GM12891 (cell line): Measurements from ENCODE around the gene SENP2.

Source experiments
- DNase-seq: peaks from one replicate; pipeline ENCODE4 v3.0.0; 2011; ENCODE audit warnings: low spot score; ENCODE audit not compliant: insufficient read length
- FAIRE-seq: peaks from 2 replicates; lab custom pipeline; 2011; peaks lifted over from hg19 to GRCh38; lab: Jason Lieb, UNC
- PAX5 ChIP-seq: IDR thresholded peaks from 2 replicates; pipeline ENCODE4 v1.6.1; 2011; ENCODE audit warnings: low read length, moderate library complexity, mild to moderate bottlenecking; ENCODE audit not compliant: insufficient read depth, severe bottlenecking
- POLR2A ChIP-seq: IDR thresholded peaks from 2 replicates; pipeline ENCODE4 v1.6.1; 2011; ENCODE audit warnings: low read depth, low read length, control low read depth
- POLR2AphosphoS5 ChIP-seq: IDR thresholded peaks from 2 replicates; pipeline ENCODE4 v1.6.1; 2011; ENCODE audit warnings: low read depth, low read length, control low read depth
- POU2F2 ChIP-seq: IDR thresholded peaks from 2 replicates; pipeline ENCODE4 v1.6.1; 2011; ENCODE audit warnings: low read depth, mild to moderate bottlenecking, control low read depth, low read length, moderate library complexity
- SPI1 ChIP-seq: IDR thresholded peaks from 2 replicates; pipeline ENCODE4 v1.6.1; 2011; ENCODE audit warnings: low read depth, low read length, control low read depth
- TAF1 ChIP-seq: IDR thresholded peaks from 2 replicates; pipeline ENCODE4 v1.6.1; 2011; ENCODE audit warnings: low read depth, low read length, control low read depth

Gene SENP2

GRCh38 chr3:185583925-185584324 lies 2.2 kb upstream of the SENP2 start:
- DNase-seq (no peak), FAIRE-seq (no peak)
- TF ChIP-seq POU2F2 (no peak), SPI1 (no peak), PAX5 (no peak), POLR2AphosphoS5 (no peak), TAF1 (no peak), POLR2A (no peak)

GRCh38 chr3:185584686-185585085 lies 1.4 kb upstream of the SENP2 start:
- TF ChIP-seq POLR2AphosphoS5 (no peak), POLR2A (no peak), POU2F2 (no peak), PAX5 (no peak), TAF1 (no peak), SPI1 (no peak)
- FAIRE-seq: no peak
- DNase-seq: no peak

- FAIRE-seq: no peak
- no peak for DNase-seq
- TF ChIP-seq PAX5 (no peak), TAF1 (no peak), POU2F2 (no peak)
Measured at GRCh38 chr3:185585518-185585858, 607 bp upstream of the SENP2 start.

- FAIRE-seq: no peak
- TF ChIP-seq TAF1 (no peak), POLR2AphosphoS5 (no peak), PAX5 (no peak), POLR2A (no peak), POU2F2 (no peak), SPI1 (no peak)
- DNase-seq: no peak
Measured at GRCh38 chr3:185586686-185587039, 568 bp downstream of the SENP2 start.

GRCh38 chr3:185594073-185594472 lies 8.0 kb downstream of the SENP2 start:
- FAIRE-seq (no peak), DNase-seq (no peak)
- TF ChIP-seq POLR2AphosphoS5: no peak
- TF ChIP-seq SPI1: no peak
- no peak for TF ChIP-seq TAF1
- TF ChIP-seq POLR2A: no peak
- TF ChIP-seq POU2F2: no peak
- no peak for TF ChIP-seq PAX5

GRCh38 chr3:185595526-185595925 lies 9.4 kb downstream of the SENP2 start:
- FAIRE-seq: no peak
- DNase-seq: no peak
- peak; percentile 89 for TF ChIP-seq SPI1
- no peak for TF ChIP-seq TAF1

GRCh38 chr3:185605566-185605965 lies 19.5 kb downstream of the SENP2 start:
- DNase-seq: no peak
- TF ChIP-seq SPI1 (no peak), TAF1 (no peak), PAX5 (no peak), POLR2AphosphoS5 (no peak), POU2F2 (no peak), POLR2A (no peak)
- no peak for FAIRE-seq

- TF ChIP-seq TAF1 (no peak), PAX5 (no peak)
- DNase-seq (no peak), FAIRE-seq (no peak)
Measured at GRCh38 chr3:185606196-185606595, 20.1 kb downstream of the SENP2 start.

- no peak for DNase-seq
- no peak for FAIRE-seq
- no peak for TF ChIP-seq TAF1
- no peak for TF ChIP-seq POU2F2
- TF ChIP-seq SPI1: no peak
- no peak for TF ChIP-seq PAX5
- TF ChIP-seq POLR2AphosphoS5: no peak
- no peak for TF ChIP-seq POLR2A
Measured at GRCh38 chr3:185613016-185613415, 26.9 kb downstream of the SENP2 start.

- DNase-seq (no peak), FAIRE-seq (no peak)
- no peak for TF ChIP-seq SPI1
- TF ChIP-seq POU2F2: no peak
- no peak for TF ChIP-seq TAF1
- no peak for TF ChIP-seq POLR2A
- TF ChIP-seq POLR2AphosphoS5: no peak
- no peak for TF ChIP-seq PAX5
Measured at GRCh38 chr3:185623939-185624665, 38.0 kb downstream of the SENP2 start.

GRCh38 chr3:185625784-185626183 lies 39.7 kb downstream of the SENP2 start:
- FAIRE-seq: no peak

More at GRCh38 chr3:185625784-185626183, 39.7 kb downstream of the SENP2 start:
- no peak for TF ChIP-seq TAF1
- no peak for TF ChIP-seq POU2F2
- TF ChIP-seq PAX5: no peak
- no peak for TF ChIP-seq SPI1
- no peak for TF ChIP-seq POLR2A
- TF ChIP-seq POLR2AphosphoS5: no peak
- no peak for DNase-seq
